ENCODE measurements around the gene TCHP. TPM values are rescaled to one million over a fixed set of nuclear protein-coding genes. Genes with fewer than 3 reads are reported as not detected.

Gene TCHP
- total RNA-seq, 1 donor from 2014 or later: 16.8 TPM

- ATAC-seq (no peak), DNase-seq (peak; percentile 11)
- no peaks in the 10 kb centered on the region for H3K4me1 ChIP-seq
- H3K27me3 ChIP-seq (ENCODE audit: low read depth): no peaks in the 10 kb centered on the region
- H3K27ac ChIP-seq: no peak overlapping the region
- H3K36me3 ChIP-seq: peaks cover 96% of the 10 kb centered on the region
- TF ChIP-seq CTCF (IDR thresholded peaks at IDR 0.05): no peak
- H3K9me3 ChIP-seq: no peaks in the 10 kb centered on the region
- intact Hi-C loops (cut with DNase I): no loop called here
- H3K4me3 ChIP-seq: no peak overlapping the region
These were observed 10.3 kb downstream of the TCHP start for GRCh38 chr12:109910254-109910968.

DNA sequence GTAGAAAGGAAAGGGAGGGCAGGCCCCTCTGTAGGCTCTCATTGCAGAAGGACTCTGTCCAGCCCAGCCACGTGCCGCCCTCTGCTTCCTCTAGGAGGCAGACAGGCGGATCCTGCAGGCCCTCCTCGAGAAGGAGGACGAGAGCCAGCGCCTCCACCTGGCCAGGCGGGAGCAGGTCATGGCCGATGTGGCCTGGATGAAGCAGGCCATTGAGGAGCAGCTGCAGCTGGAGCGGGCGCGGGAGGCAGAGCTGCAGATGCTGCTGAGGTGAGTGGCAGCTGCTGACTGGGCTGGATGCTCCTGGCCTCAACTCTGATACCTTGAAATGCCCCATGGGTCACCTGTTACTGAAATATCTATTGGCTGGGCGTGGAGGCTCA lies 10.9 kb downstream of the TCHP start:
- Histone ChIP-seq H3K4me3 (no peak overlapping the region), H3K27me3 (ENCODE audit: low read depth) (no peaks in the 10 kb centered on the region), H3K9me3 (no peaks in the 10 kb centered on the region), H3K27ac (no peak overlapping the region), H3K36me3 (peaks cover 96% of the 10 kb centered on the region), H3K4me1 (no peaks in the 10 kb centered on the region)
- TF ChIP-seq CTCF (IDR thresholded peaks at IDR 0.05): no peak
- intact Hi-C loops (cut with DNase I): no loop called here
- no peak for ATAC-seq
- peak; percentile 47 for DNase-seq

GRCh38 chr12:109912855-109913321 lies 12.8 kb downstream of the TCHP start:
- intact Hi-C loops (cut with DNase I): no loop called here
- peak; percentile 20 for DNase-seq
- H3K36me3 ChIP-seq: peaks cover 96% of the 10 kb centered on the region

GRCh38 chr12:109914461-109914860 lies 14.4 kb downstream of the TCHP start:
- Histone ChIP-seq H3K27ac (no peak overlapping the region), H3K4me3 (no peak overlapping the region), H3K9me3 (no peaks in the 10 kb centered on the region), H3K4me1 (no peaks in the 10 kb centered on the region), H3K27me3 (ENCODE audit: low read depth) (no peaks in the 10 kb centered on the region), H3K36me3 (peaks cover 96% of the 10 kb centered on the region)
- ATAC-seq: no peak
- DNase-seq: peak; percentile 15
- intact Hi-C loops (cut with DNase I): no loop called here
- TF ChIP-seq CTCF (IDR thresholded peaks at IDR 0.05): no peak

More at GRCh38 chr12:109912855-109913321, 12.8 kb downstream of the TCHP start:
- no peak overlapping the region for H3K4me3 ChIP-seq
- no peak for ATAC-seq
- H3K9me3 ChIP-seq: no peaks in the 10 kb centered on the region
- no peaks in the 10 kb centered on the region for H3K27me3 ChIP-seq (ENCODE audit: low read depth)
- no peak overlapping the region for H3K27ac ChIP-seq
- TF ChIP-seq CTCF (IDR thresholded peaks at IDR 0.05): no peak
- H3K4me1 ChIP-seq: no peaks in the 10 kb centered on the region

- DNase-seq: no peak
- intact Hi-C loops (cut with DNase I): no loop called here
- TF ChIP-seq CTCF (IDR thresholded peaks at IDR 0.05): no peak
- H3K9me3 ChIP-seq: no peaks in the 10 kb centered on the region
- peak in 1 of 2 donors; percentile 22 for ATAC-seq
- H3K27ac ChIP-seq: no peak overlapping the region
- H3K27me3 ChIP-seq (ENCODE audit: low read depth): no peaks in the 10 kb centered on the region
- H3K4me1 ChIP-seq: no peaks in the 10 kb centered on the region
- peaks cover 97% of the 10 kb centered on the region for H3K36me3 ChIP-seq
- H3K4me3 ChIP-seq: no peak overlapping the region
These were observed 15.3 kb downstream of the TCHP start for GRCh38 chr12:109915171-109916040.

All from lower lobe of right lung (tissue), 2 donors.